Fibroblast of lung (primary cell): ENCODE measurements around the gene EXOC6B. TPM values are rescaled to one million over a fixed set of nuclear protein-coding genes. Genes with fewer than 3 reads are reported as not detected.

ENCODE experiments used
- DNase-seq, 2 donors: peaks; one replicate each; pipeline versions ENCODE4 v3.0.0 to v3.0.0-alpha.2; 2010; ENCODE audit warnings: low read depth in 2 of 2
- H2AFZ ChIP-seq: 2 replicates; pipeline ENCODE4 v1.5.1; 2012; ENCODE audit warnings: low read length, control low read depth, inconsistent platforms
- H3K27ac ChIP-seq: 2 replicates; pipeline ENCODE4 v1.5.1; 2011; ENCODE audit warnings: low read length, control low read depth; ENCODE audit not compliant: insufficient read depth
- H3K27me3 ChIP-seq: 2 replicates; pipeline ENCODE4 v1.5.1; 2011; ENCODE audit warnings: mild to moderate bottlenecking, low read length; ENCODE audit not compliant: control insufficient read depth, insufficient read depth
- H3K36me3 ChIP-seq: 2 replicates; pipeline ENCODE4 v1.5.1; 2011; ENCODE audit warnings: low read length; ENCODE audit not compliant: control insufficient read depth, insufficient read depth
- H3K4me1 ChIP-seq: 2 replicates; pipeline ENCODE4 v1.5.1; 2011; ENCODE audit warnings: low read length; ENCODE audit not compliant: control insufficient read depth, insufficient read depth; ENCODE audit errors: extremely low read depth
- H3K4me2 ChIP-seq: 2 replicates; pipeline ENCODE4 v1.5.1; 2011; ENCODE audit warnings: low read length, control low read depth; ENCODE audit not compliant: insufficient read depth; ENCODE audit errors: extremely low read depth
- H3K4me3 ChIP-seq, 4 experiments: fragments of 200-600 bp in 1 of 4; sonication (generic) in 1 of 4; replicated peaks in 1 of 4; 2 replicates each; pipeline ENCODE4 v1.5.1; 2011 to 2016; ENCODE audit warnings: low read length in 4 of 4, low read depth in 3 of 4, mild to moderate bottlenecking in 3 of 4, control low read depth in 2 of 4, inconsistent platforms in 1 of 4, mixed read lengths in 1 of 4; ENCODE audit not compliant: insufficient read depth in 1 of 4; ENCODE audit errors: control extremely low read depth in 1 of 4
- H3K79me2 ChIP-seq: 2 replicates; pipeline ENCODE4 v1.5.1; 2012; ENCODE audit warnings: mild to moderate bottlenecking, low read length, inconsistent platforms; ENCODE audit not compliant: control insufficient read depth, insufficient read depth
- H3K9ac ChIP-seq: 2 replicates; pipeline ENCODE4 v1.5.1; 2011; ENCODE audit warnings: mild to moderate bottlenecking, low read length, control low read depth; ENCODE audit not compliant: insufficient read depth
- H3K9me3 ChIP-seq: 2 replicates; pipeline ENCODE4 v1.5.1; 2012; ENCODE audit warnings: low read depth, low read length; ENCODE audit not compliant: control insufficient read depth, insufficient read depth
- H4K20me1 ChIP-seq: 2 replicates; pipeline ENCODE4 v1.5.1; 2011; ENCODE audit warnings: low read length; ENCODE audit not compliant: control insufficient read depth, insufficient read depth; ENCODE audit errors: extremely low read depth
- CTCF ChIP-seq, 2 donors: IDR thresholded peaks in 1 of 2; conservative IDR thresholded peaks in 1 of 2; 1 replicate in 1 of 2; 2 replicates in 1 of 2; pipeline ENCODE4 v1.5.1; 2011 to 2012; ENCODE audit warnings: low read length in 2 of 2, control low read depth in 1 of 2, inconsistent platforms in 1 of 2, low read depth in 1 of 2, mild to moderate bottlenecking in 1 of 2
- EZH2 ChIP-seq: IDR thresholded peaks from 2 replicates; pipeline ENCODE4 v1.5.1; 2012; ENCODE audit warnings: low read length, control low read depth, mild to moderate bottlenecking; ENCODE audit errors: missing control alignments
- polyA plus RNA-seq, 2 donors: library from polyadenylated mRNA; depleted of rRNA in 1 of 2; stranded (reverse) in 1 of 2; unstranded in 1 of 2; fragments of >200 nt; gene quantifications; 2 replicates each; pipeline ENCODE4 v1.2.1, GENCODE V29; 2011 to 2012; ENCODE audit warnings: missing spikeins in 1 of 2
- total RNA-seq: library from RNA; depleted of rRNA; stranded (reverse); fragments of >200 nt; gene quantifications from 2 replicates; pipeline ENCODE4 v1.2.1, GENCODE V29; 2014

Gene EXOC6B
- total and polyA plus RNA-seq, 2 donors (not counting 1 experiment from before 2014, with no cell fraction given): 26.3 to 36.5 TPM

DNA sequence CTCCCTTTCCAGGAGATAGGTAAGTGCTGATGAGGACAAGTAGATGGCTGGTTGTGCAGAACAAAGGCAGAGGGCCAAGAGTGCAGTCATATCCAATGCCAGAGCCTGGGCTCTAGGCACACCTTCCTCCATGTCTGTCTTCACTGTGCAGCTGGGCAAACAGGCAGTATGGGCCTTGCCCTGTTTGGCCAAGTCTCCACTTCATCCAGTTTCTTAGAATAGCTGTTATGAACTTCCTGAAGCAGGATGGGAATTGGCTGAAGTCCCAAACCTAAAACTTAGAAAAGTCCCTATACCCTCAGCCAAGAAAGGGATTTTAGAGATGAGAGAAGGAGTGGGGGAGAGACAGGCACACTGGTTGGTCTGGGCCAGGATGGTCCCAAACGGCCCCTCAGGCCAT, 640.6 kb downstream of the EXOC6B start:
- DNase-seq: no peak
- no peaks in the 10 kb centered on the region for H3K9me3 ChIP-seq
- no peak overlapping the region for H3K4me3 ChIP-seq
- no peak for TF ChIP-seq CTCF (conservative IDR thresholded peaks at IDR 0.05 in 1 of 2, IDR thresholded peaks at IDR 0.05 in 1 of 2; ENCODE audit: low read depth in 1 of 2, low read length in 2 of 2)
- no peak for TF ChIP-seq EZH2
- no peaks in the 10 kb centered on the region for H3K36me3 ChIP-seq
- no peaks in the 10 kb centered on the region for H3K27me3 ChIP-seq
- H3K27ac ChIP-seq: no peak overlapping the region
- no peaks in the 10 kb centered on the region for H3K79me2 ChIP-seq
- no peaks in the 10 kb centered on the region for H4K20me1 ChIP-seq
- no peak overlapping the region for H3K9ac ChIP-seq
- no peak overlapping the region for H2AFZ ChIP-seq
- H3K4me1 ChIP-seq: no peaks in the 10 kb centered on the region
- no peak overlapping the region for H3K4me2 ChIP-seq

GRCh38 chr2:72183466-72183865, 642.4 kb downstream of the EXOC6B start:
- Histone ChIP-seq H3K9me3 (no peaks in the 10 kb centered on the region), H3K36me3 (peaks cover 1% of the 10 kb centered on the region), H2AFZ (no peak overlapping the region), H3K4me2 (no peak overlapping the region), H3K79me2 (no peaks in the 10 kb centered on the region), H3K4me3 (no peak overlapping the region), H3K27ac (no peak overlapping the region), H3K9ac (no peak overlapping the region), H3K4me1 (no peaks in the 10 kb centered on the region), H4K20me1 (no peaks in the 10 kb centered on the region), H3K27me3 (no peaks in the 10 kb centered on the region)
- TF ChIP-seq EZH2 (no peak), CTCF (conservative IDR thresholded peaks at IDR 0.05 in 1 of 2, IDR thresholded peaks at IDR 0.05 in 1 of 2; ENCODE audit: low read depth in 1 of 2, low read length in 2 of 2) (no peak)
- DNase-seq: no peak

- no peak overlapping the region for H3K9ac ChIP-seq
- no peaks in the 10 kb centered on the region for H3K27me3 ChIP-seq
- no peaks in the 10 kb centered on the region for H4K20me1 ChIP-seq
- TF ChIP-seq CTCF (conservative IDR thresholded peaks at IDR 0.05 in 1 of 2, IDR thresholded peaks at IDR 0.05 in 1 of 2; ENCODE audit: low read depth in 1 of 2, low read length in 2 of 2) (no peak), EZH2 (no peak)
- H3K4me1 ChIP-seq: no peaks in the 10 kb centered on the region
- no peak for DNase-seq
- no peak overlapping the region for H3K4me3 ChIP-seq
- H3K27ac ChIP-seq: no peak overlapping the region
- H3K36me3 ChIP-seq: peaks cover 1% of the 10 kb centered on the region
- H3K79me2 ChIP-seq: no peaks in the 10 kb centered on the region
- H2AFZ ChIP-seq: no peak overlapping the region
- H3K4me2 ChIP-seq: no peak overlapping the region
- H3K9me3 ChIP-seq: no peaks in the 10 kb centered on the region
These were observed 642.8 kb downstream of the EXOC6B start for GRCh38 chr2:72183016-72183415.
